K562 (cell line): ENCODE results near the gene GTPBP2. TPM values are rescaled to one million over a fixed set of nuclear protein-coding genes. Genes with fewer than 3 reads are reported as not detected.
A peak's percentile ranks its signal among the peaks of the same experiment; 100 is the strongest.

Experiments
- AFF4 ChIP-seq: sonication (generic); formaldehyde crosslinking; IDR thresholded peaks from 2 replicates; pipeline ENCODE4 v1.8.0; 2023; ENCODE audit warnings: mild to moderate bottlenecking, missing genetic modification reagents
- CBX8 ChIP-seq: fragments of 200-600 bp; sonication (generic); IDR thresholded peaks from 2 replicates; pipeline ENCODE4 v1.6.1; 2012; ENCODE audit warnings: borderline replicate concordance, mixed run types, low read depth, mild to moderate bottlenecking, moderate library complexity, mixed read lengths, low read length, control low read depth, inconsistent platforms; ENCODE audit not compliant: poor library complexity, severe bottlenecking; ENCODE audit errors: extremely low read depth
- HMBOX1 ChIP-seq: sonication (generic); IDR thresholded peaks from 2 replicates; pipeline ENCODE4 v1.6.1; 2016
- HNRNPL ChIP-seq: fragments of 200-400 bp; formaldehyde crosslinking; IDR thresholded peaks from 2 replicates; pipeline ENCODE4 v1.6.1; 2017; ENCODE audit warnings: low read depth, mild to moderate bottlenecking, low read length
- ILF3 ChIP-seq: fragments of 450-650 bp; IDR thresholded peaks from 2 replicates; pipeline ENCODE4 v1.6.1; 2018; ENCODE audit warnings: antibody characterized with exemption, mild to moderate bottlenecking, moderate library complexity, borderline replicate concordance
- IRF2 ChIP-seq: sonication (generic); formaldehyde crosslinking; IDR thresholded peaks from 2 replicates; pipeline ENCODE4 v1.8.1; 2022; ENCODE audit warnings: mild to moderate bottlenecking, missing genetic modification reagents
- KAT8 ChIP-seq: fragments of 450-650 bp; IDR thresholded peaks from 2 replicates; pipeline ENCODE4 v1.6.1; 2016; ENCODE audit warnings: low read depth, mild to moderate bottlenecking
- MLLT1 ChIP-seq, 2 experiments: fragments of 450-650 bp; IDR thresholded peaks; 2 replicates each; pipeline ENCODE4 v1.6.1; 2016
- MLX ChIP-seq, 2 experiments: fragments of 450-650 bp in 1 of 2; sonication (generic) in 1 of 2; formaldehyde crosslinking; conservative IDR thresholded peaks; 2 replicates each; pipeline versions ENCODE4 v1.4.0 to v1.8.1; 2020 to 2022; ENCODE audit warnings: mild to moderate bottlenecking in 1 of 2, missing genetic modification reagents in 1 of 2
- MTA1 ChIP-seq: fragments of 450-650 bp; IDR thresholded peaks from 2 replicates; pipeline ENCODE4 v1.6.1; 2017; ENCODE audit warnings: borderline replicate concordance
- NR2C2 ChIP-seq, 2 experiments: fragments of 200-800 bp in 1 of 2; sonication (Bioruptor generic) in 1 of 2; sonication (generic) in 1 of 2; formaldehyde crosslinking in 1 of 2; IDR thresholded peaks; 2 replicates each; pipeline versions ENCODE4 v1.6.1 to v1.8.0; 2016 to 2022; ENCODE audit warnings: mild to moderate bottlenecking in 1 of 2, missing compliant biosample characterization in 1 of 2, missing genetic modification characterization in 1 of 2, missing genetic modification reagents in 1 of 2
- PRMT5 ChIP-seq: sonication (generic); formaldehyde crosslinking; IDR thresholded peaks from 2 replicates; pipeline ENCODE4 v1.5.0; 2020; ENCODE audit warnings: missing genetic modification reagents
- STAG1 ChIP-seq: sonication (generic); formaldehyde crosslinking; IDR thresholded peaks from 2 replicates; pipeline ENCODE4 v1.5.0; 2020; ENCODE audit warnings: missing genetic modification reagents, borderline replicate concordance
- ZNF232 ChIP-seq: sonication (generic); formaldehyde crosslinking; IDR thresholded peaks from 2 replicates; pipeline ENCODE4 v1.8.0; 2022; ENCODE audit warnings: mild to moderate bottlenecking, missing genetic modification reagents
- ZNF398 ChIP-seq: fragments of 250-450 bp; sonication (Bioruptor Pico); IDR thresholded peaks from 2 replicates; pipeline ENCODE4 v1.8.0; 2021; ENCODE audit warnings: moderate library complexity, mild to moderate bottlenecking, inconsistent platforms
- ZNF444 ChIP-seq: fragments of 250-450 bp; sonication (Bioruptor Pico); IDR thresholded peaks from 2 replicates; pipeline ENCODE4 v1.4.0; 2020; ENCODE audit warnings: mild to moderate bottlenecking, moderate library complexity
- polyA plus RNA-seq, 8 experiments: library from polyadenylated mRNA; depleted of rRNA in 4 of 8; stranded (reverse) in 5 of 8; unstranded in 3 of 8; fragments of >200 nt; fragmentation: Nextera tagmentation in 2 of 8; fragmentation: Illumina TruSeq in 1 of 8; extraction: Ambion mirVana in 2 of 8; extraction: Trizol in 1 of 8; gene quantifications; 2 replicates each; pipeline versions ENCODE4 v1.2.1 to v1.2.3, GENCODE V29; 2011 to 2014; ENCODE audit warnings: inconsistent platforms in 1 of 8, missing spikeins in 1 of 8
- total RNA-seq, 7 experiments: library from RNA; depleted of rRNA in 6 of 7; stranded (reverse); fragments of >200 nt in 6 of 7; fragmentation: Illumina TruSeq in 2 of 7; extraction: Trizol in 2 of 7; gene quantifications; 2 replicates each; pipeline versions ENCODE4 v1.2.1 to v1.2.3, GENCODE V29; 2011 to 2021; ENCODE audit warnings: low replicate concordance in 1 of 7

Gene GTPBP2
- total and polyA plus RNA-seq, 9 of the 15 experiments (the other 6 are each of a cell fraction or from before 2014, with no cell fraction given): 48.4 to 196 (median 111) TPM

GRCh38 chr6:43635387-43636307, 6.6 kb upstream of the GTPBP2 start, which contains the start of gene MAD2L1BP (continued):
- TF ChIP-seq AFF4 (peak; percentile 85), MLX (CRISPR knock-in tag; conservative IDR thresholded peaks at IDR 0.05) (peak in 1 of 2 experiments; percentile 23; a peak in 1 of 4 replicates), IRF2 (no peak), ILF3 (no peak), ZNF444 (CRISPR knock-in tag) (no peak), CBX8 (no peak), MLLT1 (IDR thresholded peaks at IDR 0.05) (peak; percentile 47 to 95), HMBOX1 (no peak; the same call in 1 of the 2 replicates), NR2C2 (CRISPR knock-in tag; IDR thresholded peaks at IDR 0.05) (peak; percentile 52; the same call in 1 of the 2 replicates), NR2C2 (tag; IDR thresholded peaks at IDR 0.05) (no peak), PRMT5 (CRISPR knock-in tag) (no peak), KAT8 (no peak), STAG1 (CRISPR knock-in tag) (no peak), HNRNPL (no peak), ZNF232 (CRISPR knock-in tag) (peak; percentile 82; the same call in 1 of the 2 replicates), ZNF398 (no peak), MTA1 (peak; percentile 88)
